Mesothelial cell of epicardium (in vitro differentiated cells): ENCODE results near the gene TAF10. TPM values are rescaled to one million over a fixed set of nuclear protein-coding genes. Genes with fewer than 3 reads are reported as not detected.

Experiments
- DNase-seq, 2 experiments: peaks; one replicate each; pipeline ENCODE4 v3.0.0; 2021; ENCODE audit warnings: low spot score in 2 of 2; ENCODE audit not compliant: unreplicated experiment in 2 of 2
- H3K27ac Mint-ChIP-seq: 2 replicates; pipeline ENCODE4 v1.8.0; 2021; ENCODE audit warnings: mixed read lengths
- H3K27me3 Mint-ChIP-seq: 2 replicates; pipeline ENCODE4 v1.8.0; 2021; ENCODE audit warnings: low read depth, mixed read lengths
- H3K36me3 Mint-ChIP-seq: 2 replicates; pipeline ENCODE4 v1.8.0; 2021; ENCODE audit warnings: mixed read lengths
- H3K4me1 Mint-ChIP-seq: 2 replicates; pipeline ENCODE4 v1.8.0; 2021; ENCODE audit warnings: mixed read lengths
- H3K4me3 Mint-ChIP-seq: 2 replicates; pipeline ENCODE4 v1.8.0; 2021; ENCODE audit warnings: mild to moderate bottlenecking, moderate library complexity, mixed read lengths
- H3K9me3 Mint-ChIP-seq: 2 replicates; pipeline ENCODE4 v1.8.0; 2021; ENCODE audit warnings: mixed read lengths
- total RNA-seq: library from RNA; stranded (reverse); gene quantifications from 3 replicates; pipeline ENCODE4 v1.2.1, GENCODE V29; 2021
- TF ChIP-seq, protein P1 (sequence below): fragments of 200-600 bp; sonication (generic); IDR thresholded peaks from one replicate; pipeline ENCODE4 v1.5.0; 2021; ENCODE audit warnings: antibody characterized with exemption; ENCODE audit not compliant: unreplicated experiment

TAF10 gene
- total RNA-seq, 1 donor from 2014 or later: 119 TPM

DNA sequence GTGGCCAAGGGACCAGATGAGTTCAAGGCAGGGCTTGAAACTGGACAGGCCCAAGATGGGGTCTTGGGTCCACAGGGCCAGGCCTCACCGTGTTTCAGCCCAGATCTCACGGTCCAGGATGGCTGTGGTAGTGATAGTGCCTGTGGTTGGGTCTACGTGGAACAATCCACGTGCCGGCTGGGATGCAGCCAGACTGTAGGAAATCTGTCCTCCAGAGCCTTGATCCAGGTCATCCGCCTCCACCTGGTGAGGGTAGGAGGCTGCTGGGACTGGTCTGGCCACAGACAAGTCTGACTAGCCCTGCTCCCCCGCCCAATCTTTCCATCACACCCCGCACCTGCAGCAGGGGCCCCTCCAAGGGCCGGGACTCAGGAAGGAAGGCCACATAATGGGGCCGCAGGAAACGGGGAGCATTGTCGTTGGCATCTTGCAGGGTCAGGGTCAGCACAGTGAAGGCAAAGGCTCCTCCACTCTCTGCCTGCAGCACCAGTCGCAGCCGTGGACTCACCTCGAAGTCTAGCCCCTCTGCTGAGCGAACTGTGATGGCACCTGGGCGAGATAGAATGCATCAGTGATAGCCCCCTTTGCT, 13.9 kb upstream of the TAF10 start:
- no peak for DNase-seq
- Mint-ChIP-seq H3K4me1 (no peaks in the 10 kb centered on the region), H3K4me3 (no peak overlapping the region), H3K27ac (no peak overlapping the region), H3K36me3 (peaks cover 26% of the 10 kb centered on the region), H3K9me3 (no peaks in the 10 kb centered on the region), H3K27me3 (peaks cover 24% of the 10 kb centered on the region)
- TF ChIP-seq, protein P1, sequence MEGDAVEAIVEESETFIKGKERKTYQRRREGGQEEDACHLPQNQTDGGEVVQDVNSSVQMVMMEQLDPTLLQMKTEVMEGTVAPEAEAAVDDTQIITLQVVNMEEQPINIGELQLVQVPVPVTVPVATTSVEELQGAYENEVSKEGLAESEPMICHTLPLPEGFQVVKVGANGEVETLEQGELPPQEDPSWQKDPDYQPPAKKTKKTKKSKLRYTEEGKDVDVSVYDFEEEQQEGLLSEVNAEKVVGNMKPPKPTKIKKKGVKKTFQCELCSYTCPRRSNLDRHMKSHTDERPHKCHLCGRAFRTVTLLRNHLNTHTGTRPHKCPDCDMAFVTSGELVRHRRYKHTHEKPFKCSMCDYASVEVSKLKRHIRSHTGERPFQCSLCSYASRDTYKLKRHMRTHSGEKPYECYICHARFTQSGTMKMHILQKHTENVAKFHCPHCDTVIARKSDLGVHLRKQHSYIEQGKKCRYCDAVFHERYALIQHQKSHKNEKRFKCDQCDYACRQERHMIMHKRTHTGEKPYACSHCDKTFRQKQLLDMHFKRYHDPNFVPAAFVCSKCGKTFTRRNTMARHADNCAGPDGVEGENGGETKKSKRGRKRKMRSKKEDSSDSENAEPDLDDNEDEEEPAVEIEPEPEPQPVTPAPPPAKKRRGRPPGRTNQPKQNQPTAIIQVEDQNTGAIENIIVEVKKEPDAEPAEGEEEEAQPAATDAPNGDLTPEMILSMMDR: no peak

DNA sequence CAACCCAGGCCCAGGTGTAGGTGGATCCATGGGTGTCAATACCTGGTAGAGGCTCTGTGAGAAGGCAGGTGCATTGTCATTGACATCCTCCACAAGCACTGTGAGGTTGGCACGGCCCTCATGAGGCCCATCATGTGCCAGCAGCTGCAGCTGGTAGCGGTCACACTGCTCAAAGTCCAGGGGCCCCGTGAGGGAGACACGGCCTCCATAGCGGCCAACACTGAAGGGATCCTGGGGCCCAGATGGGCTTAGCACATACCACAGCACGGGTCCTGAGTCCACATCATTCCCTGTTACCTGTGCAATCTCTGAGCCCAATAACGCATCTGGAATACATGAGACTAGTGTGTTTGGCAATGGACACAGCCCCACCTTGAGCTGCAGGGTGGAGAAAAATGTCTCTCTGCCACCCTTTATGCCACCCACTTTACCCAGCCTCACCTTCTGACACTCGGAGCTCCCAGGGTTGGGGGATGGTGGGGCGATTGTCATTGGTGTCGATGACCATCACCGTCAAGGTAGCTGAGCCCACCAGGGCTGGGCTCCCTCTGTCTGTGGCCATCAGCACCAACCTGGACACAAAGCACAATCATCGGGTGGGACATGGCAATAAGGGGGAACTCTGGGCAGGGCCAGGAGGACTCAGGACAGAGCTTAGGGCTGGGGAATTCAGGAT, 13.3 kb upstream of the TAF10 start:
- no peak for DNase-seq
- peaks cover 22% of the 10 kb centered on the region for H3K36me3 Mint-ChIP-seq
- no peak overlapping the region for H3K4me3 Mint-ChIP-seq
- H3K9me3 Mint-ChIP-seq: no peaks in the 10 kb centered on the region
- TF ChIP-seq, protein P1: no peak
- no peak overlapping the region for H3K27ac Mint-ChIP-seq
- no peaks in the 10 kb centered on the region for H3K4me1 Mint-ChIP-seq
- H3K27me3 Mint-ChIP-seq: peaks cover 18% of the 10 kb centered on the region

DNA sequence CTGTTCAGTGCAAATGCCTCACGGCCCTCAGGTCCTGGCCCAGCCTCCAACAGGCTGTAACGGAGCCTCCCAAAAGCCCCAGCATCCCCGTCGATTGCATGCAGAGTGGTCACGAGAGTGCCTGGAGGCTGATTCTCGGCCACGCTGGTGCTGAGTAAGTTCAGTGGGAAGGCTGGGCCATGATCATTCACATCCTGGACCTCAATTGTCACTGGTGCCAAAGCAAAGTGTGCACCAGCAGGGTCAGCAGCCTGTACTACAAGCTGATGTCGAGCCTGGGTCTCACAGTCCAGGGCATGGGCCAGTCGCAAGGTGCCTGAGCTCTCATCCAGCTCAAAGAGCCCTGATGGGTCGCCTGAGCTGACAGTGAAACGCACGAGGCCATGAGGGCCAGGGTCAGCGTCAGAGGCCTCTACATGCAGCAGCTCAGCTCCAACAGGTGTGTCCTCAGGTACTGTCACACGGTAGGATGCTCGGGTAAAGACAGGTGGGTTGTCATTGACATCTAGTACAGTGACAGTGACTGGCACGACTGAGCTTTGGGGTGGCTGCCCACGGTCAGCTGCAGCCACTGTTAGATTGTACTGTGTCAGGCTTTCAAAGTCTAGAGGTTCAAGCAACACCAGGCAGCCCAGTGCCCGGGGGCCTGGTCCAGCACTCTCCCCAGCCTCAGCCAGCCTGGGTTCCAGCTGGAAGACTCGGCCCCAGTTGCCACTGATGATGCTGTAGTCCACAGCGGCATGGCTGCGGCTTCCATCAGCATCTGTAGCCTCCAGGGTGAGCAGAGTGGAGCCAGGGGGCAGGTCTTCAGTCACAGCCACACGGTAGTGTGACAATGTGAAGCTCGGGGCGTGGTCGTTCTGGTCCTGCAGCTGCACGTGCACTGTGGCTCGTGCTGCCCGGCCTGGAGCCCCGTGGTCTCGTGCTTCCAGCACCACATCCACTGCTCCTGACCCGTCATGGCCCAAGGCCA, 11.7 kb upstream of the TAF10 start:
- TF ChIP-seq, protein P1: no peak
- H3K27ac Mint-ChIP-seq: no peak overlapping the region
- H3K27me3 Mint-ChIP-seq: peaks cover 5% of the 10 kb centered on the region
- no peaks in the 10 kb centered on the region for H3K4me1 Mint-ChIP-seq
- no peaks in the 10 kb centered on the region for H3K9me3 Mint-ChIP-seq
- no peak overlapping the region for H3K4me3 Mint-ChIP-seq
- peaks cover 14% of the 10 kb centered on the region for H3K36me3 Mint-ChIP-seq
- no peak for DNase-seq

DNA sequence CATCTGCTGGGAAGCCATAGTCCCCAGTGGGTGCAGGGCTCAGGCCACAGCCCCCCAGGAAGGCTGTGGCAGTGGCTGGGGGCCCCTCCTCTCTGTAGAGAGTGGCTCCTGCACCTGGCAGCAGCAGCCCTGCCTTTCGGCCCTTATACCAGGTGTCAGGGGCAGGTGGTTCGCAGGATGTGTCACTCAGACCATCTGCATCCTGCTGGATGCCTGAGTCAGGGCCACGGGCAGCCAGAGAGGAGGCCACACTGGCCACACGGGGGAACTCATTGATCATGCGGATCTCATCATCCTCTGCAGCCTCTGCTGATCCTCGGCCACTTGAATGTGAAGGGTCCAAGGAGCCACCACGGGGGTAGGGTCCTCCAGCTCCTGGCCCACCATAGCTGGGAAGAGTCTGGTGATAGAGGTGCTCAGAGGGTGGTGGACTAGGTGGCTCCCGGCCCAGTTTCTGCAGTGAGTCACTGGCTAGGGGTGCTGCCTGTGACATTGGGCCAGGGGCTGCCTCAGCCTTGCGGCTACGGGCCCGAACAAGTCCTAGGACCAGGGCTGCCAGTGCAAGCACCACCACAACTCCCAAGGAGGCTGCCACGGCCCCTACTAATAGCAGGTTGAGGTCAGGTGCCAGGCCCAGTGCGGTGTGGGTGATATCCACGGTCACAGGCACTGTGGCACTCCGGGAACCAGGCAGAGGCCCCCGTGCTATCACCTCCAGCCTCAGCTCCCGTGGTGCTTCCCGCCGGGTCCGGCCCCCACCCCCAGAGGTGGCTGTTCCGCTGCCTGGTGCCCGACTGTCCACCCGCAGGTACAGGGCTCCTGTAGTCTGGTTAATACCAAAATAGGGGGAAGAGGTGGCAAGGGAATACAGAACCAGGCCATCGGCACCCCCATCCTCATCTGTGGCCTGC, 10.5 kb upstream of the TAF10 start:
- no peak overlapping the region for H3K4me3 Mint-ChIP-seq
- H3K36me3 Mint-ChIP-seq: peaks cover 14% of the 10 kb centered on the region
- H3K9me3 Mint-ChIP-seq: no peaks in the 10 kb centered on the region
- DNase-seq: no peak
- H3K27ac Mint-ChIP-seq: no peak overlapping the region
- TF ChIP-seq, protein P1: no peak
- H3K4me1 Mint-ChIP-seq: no peaks in the 10 kb centered on the region
- H3K27me3 Mint-ChIP-seq: no peaks in the 10 kb centered on the region

DNA sequence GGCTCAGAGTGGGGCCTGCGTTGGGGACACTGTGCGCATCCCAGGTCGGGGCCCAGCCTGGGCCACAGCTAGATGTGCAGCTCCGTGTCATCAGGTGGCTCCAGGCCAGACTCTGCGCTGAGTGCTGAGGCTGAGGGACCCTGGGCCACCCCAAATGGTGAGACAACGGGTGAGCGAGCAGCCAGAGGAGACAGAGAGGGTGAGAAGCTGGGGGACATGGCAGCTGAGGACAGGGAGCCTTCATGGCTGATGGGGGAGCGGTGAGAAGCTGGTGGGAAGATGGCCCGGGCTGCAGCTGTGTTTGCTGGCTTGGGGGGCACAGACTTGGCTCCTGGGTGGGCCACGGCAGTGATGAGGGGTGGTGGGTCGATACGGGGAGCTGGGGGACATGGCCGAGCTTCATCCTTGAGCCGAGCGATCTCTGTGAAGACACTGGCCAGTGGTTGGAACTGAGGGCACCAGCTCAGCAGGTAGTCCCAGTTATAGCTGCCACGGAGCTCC, 9.7 kb upstream of the TAF10 start:
- no peak overlapping the region for H3K27ac Mint-ChIP-seq
- no peak overlapping the region for H3K4me3 Mint-ChIP-seq
- TF ChIP-seq, protein P1: no peak
- no peaks in the 10 kb centered on the region for H3K27me3 Mint-ChIP-seq
- peaks cover 14% of the 10 kb centered on the region for H3K36me3 Mint-ChIP-seq
- H3K9me3 Mint-ChIP-seq: no peaks in the 10 kb centered on the region
- H3K4me1 Mint-ChIP-seq: no peaks in the 10 kb centered on the region
- DNase-seq: no peak
